Raji (cell line): ENCODE measurements around the gene KCTD21.

Experiments
- POLR2A ChIP-seq: IDR thresholded peaks from 2 replicates; pipeline ENCODE4 v1.6.1; 2011; ENCODE audit warnings: low read depth, low read length, control low read depth; ENCODE audit not compliant: insufficient read depth

Gene KCTD21

GRCh38 chr11:78211565-78211964 is 23.1 kb upstream of the KCTD21 start:
- no peak for TF ChIP-seq POLR2A

DNA sequence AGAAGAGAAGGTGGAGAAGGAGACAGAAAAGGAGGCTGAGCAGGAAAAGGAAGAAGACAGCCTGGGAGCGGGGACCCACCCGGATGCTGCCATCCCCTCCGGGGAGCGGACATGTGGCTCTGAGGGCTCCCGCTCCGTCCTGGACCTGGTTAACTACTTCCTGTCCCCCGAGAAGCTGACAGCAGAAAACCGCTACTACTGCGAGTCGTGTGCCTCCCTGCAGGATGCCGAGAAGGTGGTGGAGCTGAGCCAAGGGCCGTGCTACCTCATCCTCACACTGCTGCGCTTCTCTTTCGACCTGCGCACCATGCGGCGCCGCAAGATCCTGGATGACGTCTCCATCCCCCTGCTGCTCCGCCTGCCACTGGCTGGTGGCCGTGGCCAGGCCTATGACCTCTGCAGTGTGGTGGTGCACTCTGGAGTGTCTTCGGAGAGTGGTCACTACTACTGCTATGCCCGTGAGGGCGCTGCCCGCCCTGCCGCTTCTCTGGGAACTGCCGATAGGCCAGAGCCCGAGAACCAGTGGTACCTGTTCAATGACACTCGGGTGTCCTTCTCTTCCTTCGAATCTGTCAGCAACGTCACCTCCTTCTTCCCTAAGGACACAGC is 21.7 kb upstream of the KCTD21 start:
- no peak for TF ChIP-seq POLR2A

DNA sequence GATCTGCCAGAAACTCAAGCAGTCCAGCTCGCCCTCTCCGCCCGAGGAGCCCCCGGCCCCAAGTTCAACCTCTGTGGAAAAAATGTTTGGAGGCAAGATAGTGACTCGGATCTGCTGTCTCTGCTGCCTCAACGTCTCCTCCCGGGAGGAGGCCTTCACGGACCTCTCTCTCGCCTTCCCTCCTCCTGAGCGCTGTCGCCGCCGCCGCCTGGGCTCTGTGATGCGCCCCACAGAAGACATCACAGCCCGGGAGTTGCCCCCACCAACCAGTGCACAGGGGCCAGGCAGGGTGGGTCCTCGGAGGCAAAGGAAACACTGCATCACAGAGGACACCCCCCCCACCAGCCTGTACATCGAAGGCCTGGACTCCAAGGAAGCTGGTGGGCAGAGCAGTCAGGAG is 21.1 kb upstream of the KCTD21 start:
- TF ChIP-seq POLR2A, result no peak

- no peak for TF ChIP-seq POLR2A
Measured at GRCh38 chr11:78208257-78209165, 20.1 kb upstream of the KCTD21 start.

DNA sequence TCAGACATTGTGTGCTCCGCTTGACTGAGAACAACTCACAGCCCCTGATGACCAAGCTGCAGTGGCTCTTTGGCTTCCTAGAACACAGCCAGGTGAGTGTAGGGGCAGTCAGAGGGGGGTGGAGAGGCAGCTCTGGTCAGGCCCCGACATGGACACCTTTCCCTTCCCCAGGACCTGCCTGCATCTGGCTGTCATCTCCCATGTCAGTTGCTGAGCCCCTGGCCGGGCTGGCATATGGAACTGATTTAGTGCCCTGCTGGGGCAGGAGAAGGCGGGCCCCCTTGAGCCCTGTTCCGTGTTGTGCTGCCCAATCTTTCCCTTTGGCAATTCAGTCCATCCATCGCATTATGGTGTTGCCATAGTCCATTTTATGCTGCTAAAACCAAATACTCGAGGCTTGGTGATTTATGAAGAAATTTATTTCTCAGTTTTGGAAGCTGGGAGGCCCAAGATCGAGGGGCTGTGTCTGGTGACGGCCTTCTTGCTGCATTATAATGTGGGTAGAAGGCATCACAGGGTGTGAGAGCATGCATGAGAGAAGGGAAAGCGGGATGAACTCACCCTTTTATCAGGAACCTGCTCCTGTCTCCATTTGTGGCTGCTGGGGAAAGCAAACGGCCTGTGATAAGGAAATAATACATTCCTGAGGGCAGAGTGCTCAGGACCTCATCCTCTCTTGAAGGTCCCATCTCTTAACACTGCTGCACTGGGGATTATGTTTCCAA is 19.3 kb upstream of the KCTD21 start:
- TF ChIP-seq POLR2A, result no peak

DNA sequence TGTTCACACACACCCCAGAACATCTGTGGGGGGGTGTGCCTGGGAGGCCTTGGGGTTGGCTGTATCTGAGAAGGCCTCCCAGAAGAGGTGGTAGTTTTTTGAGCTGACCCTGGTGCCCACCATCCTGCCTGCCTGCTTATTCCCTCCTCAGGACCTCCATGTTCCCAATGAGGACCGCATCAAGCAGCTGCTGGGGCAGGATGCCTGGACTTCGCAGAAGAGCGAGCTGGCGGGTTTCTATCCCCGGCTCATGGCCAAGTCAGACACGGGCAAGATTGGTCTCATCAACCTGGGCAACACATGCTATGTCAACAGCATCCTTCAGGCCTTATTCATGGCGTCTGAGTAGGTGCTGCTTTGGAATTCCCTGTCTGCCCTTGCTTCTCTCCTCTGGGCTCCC is 17.3 kb upstream of the KCTD21 start:
- no peak for TF ChIP-seq POLR2A

GRCh38 chr11:78205256-78205655 is 16.8 kb upstream of the KCTD21 start:
- no peak for TF ChIP-seq POLR2A

DNA sequence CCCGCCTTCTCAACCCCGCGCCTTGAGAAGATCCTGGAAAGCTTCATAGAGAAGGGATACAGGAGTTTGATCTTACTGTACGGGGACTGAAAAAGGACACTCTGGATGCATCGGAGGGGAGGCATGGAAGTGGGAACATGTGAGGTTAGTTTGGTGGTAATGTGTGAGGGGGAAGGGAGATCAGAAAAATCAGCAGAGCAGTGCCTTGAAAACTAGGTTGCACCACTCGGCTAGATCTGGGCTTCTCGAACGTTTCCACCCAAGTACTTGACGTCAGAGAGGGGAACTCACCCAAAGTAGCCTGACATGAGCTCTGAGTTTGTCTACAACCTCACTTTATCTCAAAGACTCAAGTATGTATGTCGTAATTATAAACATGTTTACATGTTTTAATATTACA is 14.8 kb upstream of the KCTD21 start:
- TF ChIP-seq POLR2A, result no peak

DNA sequence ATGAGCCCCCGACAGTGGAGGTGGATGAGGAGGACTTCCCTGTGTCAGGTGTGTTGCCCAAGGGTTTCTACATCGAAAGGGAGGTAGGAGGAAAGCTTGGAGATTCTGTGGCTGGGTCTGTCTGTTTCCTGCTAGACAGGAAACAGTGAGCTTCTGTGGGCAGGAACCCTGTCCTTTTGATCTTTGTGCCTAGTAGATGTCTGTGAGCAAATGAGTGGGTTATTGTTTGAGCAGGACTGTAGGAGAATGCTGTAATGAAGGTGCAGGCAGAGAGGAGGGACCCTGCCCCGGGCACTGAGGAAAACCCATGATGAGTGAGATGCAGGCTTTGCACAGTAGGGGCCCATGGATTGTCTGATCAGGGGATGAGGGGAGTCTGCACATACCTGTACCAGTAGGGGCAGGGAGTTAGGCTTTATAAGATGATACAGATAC is 14.3 kb upstream of the KCTD21 start:
- no peak for TF ChIP-seq POLR2A

GRCh38 chr11:78201096-78201818 is 12.8 kb upstream of the KCTD21 start:
- no peak for TF ChIP-seq POLR2A

DNA sequence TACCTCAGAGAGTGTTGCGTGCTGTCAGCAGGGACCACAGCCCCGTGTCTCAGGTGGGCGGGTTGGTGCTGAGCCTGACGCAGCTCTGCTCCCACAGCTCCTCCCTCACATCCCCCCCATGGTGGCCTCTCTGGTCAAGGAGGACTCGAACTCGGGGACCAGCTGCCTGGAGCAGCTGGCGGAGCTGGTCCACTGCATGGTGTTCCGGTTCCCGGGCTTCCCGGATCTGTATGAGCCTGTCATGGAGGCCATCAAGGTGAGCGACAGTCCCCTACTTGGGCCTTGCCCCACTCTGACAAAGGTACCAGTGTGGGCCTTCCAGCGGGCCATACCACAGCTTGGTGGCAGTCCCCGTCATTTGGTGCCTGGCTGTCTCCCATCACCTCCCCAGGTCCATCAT is 12.1 kb upstream of the KCTD21 start:
- no peak for TF ChIP-seq POLR2A

DNA sequence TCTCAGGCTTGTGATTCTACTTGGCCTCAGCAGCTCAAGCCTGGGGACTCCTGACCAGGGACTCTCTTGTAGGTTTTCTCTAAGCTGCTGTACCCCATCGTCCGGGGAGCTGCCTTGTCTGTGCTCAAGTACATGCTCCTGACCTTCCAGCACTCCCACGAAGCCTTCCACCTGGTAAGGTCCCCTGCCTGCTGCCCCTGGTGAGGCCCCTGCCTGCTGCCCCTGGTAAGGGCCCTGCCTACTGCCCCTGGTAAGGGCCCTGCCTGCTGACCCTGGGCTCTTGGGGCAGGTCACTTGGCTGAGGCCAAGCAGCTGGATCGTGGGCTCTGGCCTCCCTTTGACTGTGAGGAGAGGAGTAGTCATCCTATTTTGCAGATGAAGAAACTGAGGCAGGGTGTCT is 11.6 kb upstream of the KCTD21 start:
- no peak for TF ChIP-seq POLR2A

DNA sequence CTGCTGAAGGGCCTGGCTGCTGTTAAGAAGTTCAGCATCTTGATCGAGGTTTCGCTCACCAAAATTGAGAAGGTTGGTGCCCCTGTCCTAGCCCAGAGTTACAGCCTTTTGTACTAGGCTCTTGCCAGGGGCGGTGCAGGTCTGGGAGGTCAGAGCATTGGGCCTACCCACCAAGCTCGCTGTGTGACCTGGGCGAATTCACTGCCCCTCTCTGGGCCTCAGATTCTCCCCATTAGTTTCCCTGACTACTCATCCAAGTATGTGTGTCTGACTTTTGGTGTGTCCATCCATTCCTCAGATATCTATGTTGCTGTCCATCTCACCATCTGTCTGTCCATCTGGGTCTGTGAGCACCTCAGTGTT is 11.2 kb upstream of the KCTD21 start:
- no peak for TF ChIP-seq POLR2A

DNA sequence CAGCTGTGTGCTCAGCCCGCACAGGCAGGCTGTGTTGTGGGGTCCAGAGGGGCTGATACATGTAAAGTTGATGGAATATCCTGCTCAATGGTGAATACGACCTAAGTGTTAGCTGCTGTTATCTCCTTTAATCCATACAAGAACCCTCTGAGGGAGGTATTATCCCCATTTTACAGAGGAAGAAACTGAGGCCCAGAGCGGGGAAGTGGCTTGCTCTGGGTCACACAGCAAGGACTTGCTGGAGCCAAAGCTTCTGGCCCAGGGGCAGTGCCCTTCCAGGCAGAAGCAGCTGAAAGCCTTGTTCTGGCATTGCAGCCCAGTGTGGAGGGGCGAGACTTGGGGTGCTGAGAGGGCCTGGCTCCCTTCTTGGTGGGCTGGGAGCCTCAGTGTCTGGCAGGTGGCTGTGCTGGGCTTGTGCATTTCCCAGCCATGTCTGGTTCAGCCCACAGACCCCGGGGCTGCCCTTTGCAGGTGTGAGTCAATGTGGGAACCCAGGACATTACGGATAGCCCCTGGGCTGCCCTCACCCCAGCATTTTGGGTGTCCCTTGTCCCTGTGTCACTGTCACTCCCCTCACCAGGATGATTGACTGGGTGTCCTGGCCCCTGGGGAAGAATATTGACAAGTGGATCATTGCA is 10.7 kb upstream of the KCTD21 start:
- no peak for TF ChIP-seq POLR2A

DNA sequence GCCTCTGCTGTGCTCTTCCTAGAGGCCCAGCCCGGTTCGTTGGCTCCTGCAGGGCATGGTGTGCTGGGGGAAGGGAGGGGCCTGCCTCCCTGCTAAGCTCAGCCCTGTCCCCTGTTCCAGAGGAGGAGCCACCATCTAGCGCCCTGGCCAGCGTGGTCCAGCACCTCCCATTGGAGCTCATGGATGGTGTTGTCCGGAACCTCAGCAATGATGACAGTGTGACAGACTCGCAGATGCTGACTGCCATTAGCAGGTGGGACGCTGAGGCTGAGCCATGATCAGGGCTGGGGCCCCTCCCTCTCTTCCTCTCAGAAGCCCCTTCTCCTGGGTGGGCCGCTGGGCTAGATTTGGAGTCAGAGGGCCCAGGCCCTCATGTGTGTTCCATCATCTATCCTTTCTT is 9.4 kb upstream of the KCTD21 start:
- no peak for TF ChIP-seq POLR2A
